ENCODE results near the gene MLLT6. TPM values are rescaled to one million over a fixed set of nuclear protein-coding genes. Genes with fewer than 3 reads are reported as not detected.

Gene MLLT6
- total and polyA plus RNA-seq, 2 of the 13 experiments (the other 11 are each of a cell fraction or from before 2014, with no cell fraction given) = 50.7 to 69.5 TPM

- no peak for TF ChIP-seq KIAA2018 (CRISPR knock-in tag; IDR thresholded peaks at IDR 0.05; ENCODE audit: borderline replicate concordance)
- no peak for TF ChIP-seq ZNF136 (CRISPR knock-in tag; IDR thresholded peaks at IDR 0.05; ENCODE audit: low read depth)
- TF ChIP-seq HMG20A (CRISPR knock-in tag; IDR thresholded peaks at IDR 0.05; ENCODE audit: borderline replicate concordance) = no peak
- 0 out of 2 replicates have a peak, but pooled peaks have one; percentile 6 for TF ChIP-seq ZNF703 (CRISPR knock-in tag; IDR thresholded peaks at IDR 0.05; ENCODE audit: borderline replicate concordance)
- peak; percentile 25; the same call in 1 of the 2 replicates for TF ChIP-seq MEIS2 (CRISPR knock-in tag; IDR thresholded peaks at IDR 0.05)
- no peak for TF ChIP-seq NFE2L2 (IDR thresholded peaks at IDR 0.05; ENCODE audit: low read length)
- peak; percentile 59; the same call in 1 of the 2 replicates for TF ChIP-seq ZNF605 (CRISPR knock-in tag; IDR thresholded peaks at IDR 0.05)
- peak; percentile 47; the same call in 1 of the 2 replicates for TF ChIP-seq SRY (CRISPR knock-in tag; IDR thresholded peaks at IDR 0.05)
- TF ChIP-seq CHD2 (IDR thresholded peaks at IDR 0.05; ENCODE audit: low read depth, low read length) = peak; percentile 96
- TF ChIP-seq ZNF207 (IDR thresholded peaks at IDR 0.05; ENCODE audit: borderline replicate concordance) = no peak
- TF ChIP-seq ZNF124 (CRISPR knock-in tag; IDR thresholded peaks at IDR 0.05) = peak; percentile 81; the same call in 1 of the 2 replicates
- peak; percentile 83; the same call in 1 of the 2 replicates for TF ChIP-seq AHR (CRISPR knock-in tag; IDR thresholded peaks at IDR 0.05)
- no peak; the same call in 1 of the 2 replicates for TF ChIP-seq ZBTB38 (CRISPR knock-in tag; IDR thresholded peaks at IDR 0.05)
- TF ChIP-seq ZNF609 (CRISPR knock-in tag; IDR thresholded peaks at IDR 0.05; ENCODE audit: borderline replicate concordance) = peak; percentile 57; the same call in 1 of the 2 replicates
- no peak for TF ChIP-seq NKX3-1 (CRISPR knock-in tag; IDR thresholded peaks at IDR 0.05)
Measured at GRCh38 chr17:38702166-38702915, 2.7 kb upstream of the MLLT6 start (continued).

Measured in HepG2 (cell line).